Lung (tissue), 12 donors: ENCODE results near the gene POU1F1. TPM values are rescaled to one million over a fixed set of nuclear protein-coding genes. Genes with fewer than 3 reads are reported as not detected.

ENCODE experiments used
- ATAC-seq: fragments of 200-7000 bp; cut with Tn5 transposase; one replicate; pipeline ENCODE4 v1.9.1; 2020; ENCODE audit warnings: moderate number of reproducible peaks; ENCODE audit not compliant: insufficient read depth, low FRiP score
- DNase-seq, 3 donors: peaks; one replicate each; pipeline ENCODE4 v3.0.0-alpha.2; 2013 to 2017
- H3K27ac ChIP-seq, 2 donors: one replicate each; pipeline ENCODE4 v1.5.1; 2013; ENCODE audit warnings: mild to moderate bottlenecking in 2 of 2, moderate library complexity in 2 of 2, control low read depth in 1 of 2, inconsistent platforms in 1 of 2, low read depth in 1 of 2, low read length in 1 of 2
- H3K27me3 ChIP-seq, 3 donors: one replicate each; pipeline ENCODE4 v1.5.1; 2013; ENCODE audit warnings: low read length in 2 of 3; ENCODE audit not compliant: control insufficient read depth in 3 of 3, insufficient read depth in 3 of 3
- H3K36me3 ChIP-seq, 4 donors: one replicate each; pipeline ENCODE4 v1.5.1; 2013; ENCODE audit warnings: low read length in 4 of 4, mild to moderate bottlenecking in 1 of 4, moderate library complexity in 1 of 4; ENCODE audit not compliant: control insufficient read depth in 4 of 4, insufficient read depth in 4 of 4
- H3K4me1 ChIP-seq, 5 donors: one replicate each; pipeline ENCODE4 v1.5.1; 2013; ENCODE audit warnings: low read length in 5 of 5, mild to moderate bottlenecking in 2 of 5, moderate library complexity in 1 of 5; ENCODE audit not compliant: control insufficient read depth in 5 of 5, insufficient read depth in 5 of 5
- H3K4me3 ChIP-seq: one replicate; pipeline ENCODE4 v1.5.1; 2013; ENCODE audit warnings: mild to moderate bottlenecking, control low read depth, moderate library complexity
- H3K9ac ChIP-seq, 2 donors: one replicate each; pipeline ENCODE4 v1.5.1; 2013; ENCODE audit warnings: low read length in 2 of 2, control low read depth in 1 of 2; ENCODE audit not compliant: insufficient read depth in 1 of 2
- H3K9me3 ChIP-seq, 4 donors: one replicate each; pipeline ENCODE4 v1.5.1; 2013; ENCODE audit warnings: low read length in 3 of 4, mild to moderate bottlenecking in 1 of 4, moderate library complexity in 1 of 4; ENCODE audit not compliant: control insufficient read depth in 4 of 4, insufficient read depth in 3 of 4
- WGBS, 2 donors: extraction: QIAGEN DNeasy Blood & Tissue Kit; methylation state at CpG; one replicate each; pipeline ENCODE4 v1.1.7; 2013; 5-methylcytosine and 5-hydroxymethylcytosine counted together
- polyA plus RNA-seq, 2 donors: library from polyadenylated mRNA; stranded (reverse); fragments of 200-250 nt; gene quantifications; one replicate each; pipeline ENCODE4 v1.2.1, GENCODE V29; 2013
- total RNA-seq, 2 donors: library from RNA; depleted of rRNA in 1 of 2; stranded (reverse); fragments of >200 nt in 1 of 2; gene quantifications; one replicate each; pipeline ENCODE4 v1.2.1, GENCODE V29; 2014 to 2021
- TF ChIP-seq, protein P1 (sequence below): IDR thresholded peaks from 2 replicates; pipeline ENCODE4 v1.5.1; 2012; ENCODE audit warnings: mild to moderate bottlenecking; ENCODE audit errors: control extremely low read depth, extremely low read depth
- donor health status: control.
- donor health status: control.
- donor health status: Bipolar disorder and iron deficiency.
- donor health status: healthy.
- donor health status: DM: yes; HTN: yes; CAD: no.

Gene POU1F1
- total and polyA plus RNA-seq, 4 donors = not detected

DNA sequence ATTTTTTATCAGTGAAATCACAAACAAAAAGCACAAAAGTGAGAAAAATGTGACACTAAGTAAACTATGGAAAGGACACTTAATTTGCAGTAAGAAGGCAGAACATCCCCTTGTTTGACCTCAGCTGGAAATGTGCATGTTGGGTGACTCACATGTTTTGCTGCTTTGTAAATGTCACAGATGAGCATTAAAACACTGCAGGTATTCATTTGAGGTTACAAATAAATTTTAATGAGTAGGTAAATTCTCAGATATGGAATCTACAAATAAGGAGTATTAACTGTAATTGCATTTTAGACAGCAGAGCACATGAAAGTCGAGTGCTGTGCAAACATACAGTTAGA, 29.0 kb downstream of the POU1F1 start:
- TF ChIP-seq, protein P1, sequence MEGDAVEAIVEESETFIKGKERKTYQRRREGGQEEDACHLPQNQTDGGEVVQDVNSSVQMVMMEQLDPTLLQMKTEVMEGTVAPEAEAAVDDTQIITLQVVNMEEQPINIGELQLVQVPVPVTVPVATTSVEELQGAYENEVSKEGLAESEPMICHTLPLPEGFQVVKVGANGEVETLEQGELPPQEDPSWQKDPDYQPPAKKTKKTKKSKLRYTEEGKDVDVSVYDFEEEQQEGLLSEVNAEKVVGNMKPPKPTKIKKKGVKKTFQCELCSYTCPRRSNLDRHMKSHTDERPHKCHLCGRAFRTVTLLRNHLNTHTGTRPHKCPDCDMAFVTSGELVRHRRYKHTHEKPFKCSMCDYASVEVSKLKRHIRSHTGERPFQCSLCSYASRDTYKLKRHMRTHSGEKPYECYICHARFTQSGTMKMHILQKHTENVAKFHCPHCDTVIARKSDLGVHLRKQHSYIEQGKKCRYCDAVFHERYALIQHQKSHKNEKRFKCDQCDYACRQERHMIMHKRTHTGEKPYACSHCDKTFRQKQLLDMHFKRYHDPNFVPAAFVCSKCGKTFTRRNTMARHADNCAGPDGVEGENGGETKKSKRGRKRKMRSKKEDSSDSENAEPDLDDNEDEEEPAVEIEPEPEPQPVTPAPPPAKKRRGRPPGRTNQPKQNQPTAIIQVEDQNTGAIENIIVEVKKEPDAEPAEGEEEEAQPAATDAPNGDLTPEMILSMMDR = no peak
- Histone ChIP-seq H3K4me1 (peaks cover 0 to 7% (median 0%) of the 10 kb centered on the region in 5 donors), H3K4me3 (no peak overlapping the region), H3K27me3 (no peaks in the 10 kb centered on the region), H3K9me3 (no peaks in the 10 kb centered on the region), H3K27ac (no peak overlapping the region), H3K36me3 (peaks cover 0 to 21% (median 14%) of the 10 kb centered on the region in 4 donors), H3K9ac (no peak overlapping the region)
- 74 to 86% methylated on average over 1 of the region's 1 CpG for WGBS, 2 donors
- ATAC-seq (no peak), DNase-seq (no peak)

DNA sequence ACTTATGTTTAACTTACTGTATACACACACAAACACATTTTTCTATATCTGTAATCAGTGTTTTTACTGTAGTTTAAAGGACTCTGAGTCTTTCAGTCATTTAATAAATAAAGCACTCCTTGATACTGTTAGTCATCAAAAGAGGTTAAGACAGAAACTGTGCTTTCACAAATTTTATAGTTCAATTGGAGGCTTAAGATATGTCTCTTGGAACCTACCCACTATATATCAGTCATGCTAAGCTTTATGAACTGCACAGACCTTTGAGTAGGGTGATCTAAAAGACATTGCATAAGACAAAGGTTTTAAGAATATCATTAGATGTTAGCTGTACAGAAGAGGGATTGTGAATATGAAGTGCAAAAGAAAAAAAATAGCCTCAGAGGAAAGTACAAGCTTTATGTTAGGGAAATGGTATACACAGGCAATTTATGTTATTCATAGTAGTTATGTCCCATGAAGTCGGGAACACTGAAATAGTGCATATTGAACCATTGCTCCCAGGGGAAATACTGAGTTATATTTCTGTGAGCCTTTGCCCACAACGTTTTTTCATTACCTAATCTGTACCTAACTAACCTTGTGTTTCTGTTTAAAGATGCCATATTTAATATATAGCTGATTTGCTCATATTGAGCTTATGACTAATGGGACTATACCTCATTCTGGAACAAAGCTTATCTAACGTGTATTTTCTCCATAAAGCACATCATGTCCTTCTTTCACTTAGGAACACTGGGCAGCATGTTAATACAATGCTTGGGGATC, 29.5 kb downstream of the POU1F1 start:
- ATAC-seq (no peak), DNase-seq (no peak)
- Histone ChIP-seq H3K27ac (no peak overlapping the region), H3K9me3 (no peaks in the 10 kb centered on the region), H3K36me3 (peaks cover 0 to 21% (median 11%) of the 10 kb centered on the region in 4 donors), H3K4me3 (no peak overlapping the region), H3K4me1 (peaks cover 0 to 7% (median 0%) of the 10 kb centered on the region in 5 donors), H3K27me3 (no peaks in the 10 kb centered on the region), H3K9ac (no peak overlapping the region)
- TF ChIP-seq, protein P1 = no peak
- WGBS, 2 donors = 85 to 90% methylated on average over 3 of the region's 3 CpGs

DNA sequence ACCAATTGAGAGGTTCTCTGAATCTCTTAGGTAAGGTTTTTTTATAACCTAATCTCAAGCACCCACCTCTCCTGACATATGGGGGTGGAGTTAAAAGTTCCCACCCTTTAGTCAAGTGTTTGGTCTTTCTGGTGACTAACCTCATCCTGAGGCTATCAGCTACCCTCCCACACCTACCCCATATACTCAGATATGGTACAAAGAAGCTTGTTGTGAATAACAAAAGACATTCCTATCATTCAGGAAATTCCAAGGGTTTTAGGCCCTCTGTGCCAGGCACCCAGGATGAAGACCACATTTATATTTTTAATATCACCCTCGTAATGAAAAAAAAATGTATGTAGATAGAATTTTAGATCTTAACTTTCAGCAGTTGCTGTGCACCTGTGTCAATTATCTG, 40.3 kb downstream of the POU1F1 start:
- H3K4me1 ChIP-seq = peaks cover 0 to 8% (median 0%) of the 10 kb centered on the region in 5 donors
- H3K27ac ChIP-seq = no peak overlapping the region
- no peaks in the 10 kb centered on the region for H3K9me3 ChIP-seq
- DNase-seq (no peak), ATAC-seq (no peak)
- no peak overlapping the region for H3K9ac ChIP-seq
- H3K27me3 ChIP-seq = no peaks in the 10 kb centered on the region
- 96 to 100% methylated on average over 1 of the region's 1 CpG for WGBS, 2 donors
- TF ChIP-seq, protein P1 = no peak
- H3K36me3 ChIP-seq = peaks cover 0 to 7% (median 2%) of the 10 kb centered on the region in 4 donors
- no peak overlapping the region for H3K4me3 ChIP-seq
